ENCODE measurements around the gene NOTUM. TPM values are rescaled to one million over a fixed set of nuclear protein-coding genes. Genes with fewer than 3 reads are reported as not detected.

The NOTUM gene
- total RNA-seq, 1 donor from 2014 or later = 1.7 TPM

GRCh38 chr17:81932333-81932983, 28.5 kb downstream of the NOTUM start:
- peaks cover 5% of the 10 kb centered on the region for H3K4me1 Mint-ChIP-seq (ENCODE audit: low read depth, unreplicated experiment)
- peaks cover 10% of the 10 kb centered on the region for H3K36me3 Mint-ChIP-seq (ENCODE audit: low read depth, unreplicated experiment)
- Histone ChIP-seq H3K9me3 (ENCODE audit: insufficient read depth, low read depth, low read length) (no peaks in the 10 kb centered on the region), H4K20me1 (ENCODE audit: insufficient read depth, low read length) (peaks cover 37% of the 10 kb centered on the region), H3K4me1 (ENCODE audit: insufficient read depth, low read length) (peaks cover 15% of the 10 kb centered on the region), H2AFZ (ENCODE audit: low read depth, low read length) (no peak overlapping the region), H3K9ac (ENCODE audit: low read length) (no peak overlapping the region), H3K27me3 (ENCODE audit: insufficient read depth, low read length) (no peaks in the 10 kb centered on the region), H3K36me3 (ENCODE audit: insufficient read depth, low read length) (no peaks in the 10 kb centered on the region), H3K4me3 (ENCODE audit: insufficient read depth, low read depth, low read length) (no peak overlapping the region), H3K79me2 (ENCODE audit: insufficient read depth, low read length) (peaks cover 20% of the 10 kb centered on the region), H3K27ac (ENCODE audit: low read depth, low read length) (no peak overlapping the region), H3K4me2 (ENCODE audit: low read length) (no peak overlapping the region)
- H3K4me3 Mint-ChIP-seq (ENCODE audit: unreplicated experiment) = no peak overlapping the region
- DNase-seq (ENCODE audit: low read depth) (no peak), FAIRE-seq (no peak)
- no peaks in the 10 kb centered on the region for H3K9me3 Mint-ChIP-seq (ENCODE audit: unreplicated experiment)
- H3K27ac Mint-ChIP-seq (ENCODE audit: unreplicated experiment) = no peak overlapping the region
- H3K27me3 Mint-ChIP-seq (ENCODE audit: low read depth, unreplicated experiment) = no peaks in the 10 kb centered on the region
- TF ChIP-seq EZH2 (IDR thresholded peaks at IDR 0.05; ENCODE audit: insufficient read depth, low read length) = no peak
- no peak for TF ChIP-seq CTCF (IDR thresholded peaks at IDR 0.05; ENCODE audit: insufficient read depth, low read depth, low read length)

- Mint-ChIP-seq H3K9me3 (ENCODE audit: unreplicated experiment) (no peaks in the 10 kb centered on the region), H3K4me3 (ENCODE audit: unreplicated experiment) (no peak overlapping the region), H3K36me3 (ENCODE audit: low read depth, unreplicated experiment) (peaks cover 10% of the 10 kb centered on the region), H3K4me1 (ENCODE audit: low read depth, unreplicated experiment) (peaks cover 5% of the 10 kb centered on the region), H3K27me3 (ENCODE audit: low read depth, unreplicated experiment) (no peaks in the 10 kb centered on the region), H3K27ac (ENCODE audit: unreplicated experiment) (no peak overlapping the region)
- Histone ChIP-seq H3K4me2 (ENCODE audit: low read length) (no peak overlapping the region), H3K4me1 (ENCODE audit: insufficient read depth, low read length) (peaks cover 13% of the 10 kb centered on the region), H3K27me3 (ENCODE audit: insufficient read depth, low read length) (no peaks in the 10 kb centered on the region), H3K9me3 (ENCODE audit: insufficient read depth, low read depth, low read length) (no peaks in the 10 kb centered on the region), H3K36me3 (ENCODE audit: insufficient read depth, low read length) (no peaks in the 10 kb centered on the region), H3K9ac (ENCODE audit: low read length) (no peak overlapping the region), H2AFZ (ENCODE audit: low read depth, low read length) (no peak overlapping the region), H3K4me3 (ENCODE audit: insufficient read depth, low read depth, low read length) (no peak overlapping the region), H4K20me1 (ENCODE audit: insufficient read depth, low read length) (peaks cover 37% of the 10 kb centered on the region), H3K79me2 (ENCODE audit: insufficient read depth, low read length) (peaks cover 23% of the 10 kb centered on the region), H3K27ac (ENCODE audit: low read depth, low read length) (no peak overlapping the region)
- no peak for FAIRE-seq
- no peak for TF ChIP-seq CTCF (IDR thresholded peaks at IDR 0.05; ENCODE audit: insufficient read depth, low read depth, low read length)
- TF ChIP-seq EZH2 (IDR thresholded peaks at IDR 0.05; ENCODE audit: insufficient read depth, low read length) = no peak
- no peak for DNase-seq (ENCODE audit: low read depth)
These were observed 29.2 kb downstream of the NOTUM start for GRCh38 chr17:81931557-81932332.

GRCh38 chr17:81931189-81931556, 29.8 kb downstream of the NOTUM start:
- H3K4me3 Mint-ChIP-seq (ENCODE audit: unreplicated experiment) = peak overlapping the region; percentile 45
- no peak for DNase-seq (ENCODE audit: low read depth)
- H3K4me1 Mint-ChIP-seq (ENCODE audit: low read depth, unreplicated experiment) = peaks cover 8% of the 10 kb centered on the region
- Histone ChIP-seq H3K9ac (ENCODE audit: low read length) (no peak overlapping the region), H3K36me3 (ENCODE audit: insufficient read depth, low read length) (no peaks in the 10 kb centered on the region), H3K9me3 (ENCODE audit: insufficient read depth, low read depth, low read length) (no peaks in the 10 kb centered on the region), H2AFZ (ENCODE audit: low read depth, low read length) (no peak overlapping the region), H3K79me2 (ENCODE audit: insufficient read depth, low read length) (peaks cover 24% of the 10 kb centered on the region), H3K4me1 (ENCODE audit: insufficient read depth, low read length) (peaks cover 12% of the 10 kb centered on the region), H3K4me2 (ENCODE audit: low read length) (no peak overlapping the region), H3K4me3 (ENCODE audit: insufficient read depth, low read depth, low read length) (no peak overlapping the region), H3K27ac (ENCODE audit: low read depth, low read length) (no peak overlapping the region), H4K20me1 (ENCODE audit: insufficient read depth, low read length) (peaks cover 41% of the 10 kb centered on the region), H3K27me3 (ENCODE audit: insufficient read depth, low read length) (no peaks in the 10 kb centered on the region)
- FAIRE-seq = no peak
- no peak for TF ChIP-seq EZH2 (IDR thresholded peaks at IDR 0.05; ENCODE audit: insufficient read depth, low read length)
- no peak for TF ChIP-seq CTCF (IDR thresholded peaks at IDR 0.05; ENCODE audit: insufficient read depth, low read depth, low read length)
- no peak overlapping the region for H3K27ac Mint-ChIP-seq (ENCODE audit: unreplicated experiment)
- no peaks in the 10 kb centered on the region for H3K27me3 Mint-ChIP-seq (ENCODE audit: low read depth, unreplicated experiment)
- H3K36me3 Mint-ChIP-seq (ENCODE audit: low read depth, unreplicated experiment) = peaks cover 10% of the 10 kb centered on the region
- H3K9me3 Mint-ChIP-seq (ENCODE audit: unreplicated experiment) = no peaks in the 10 kb centered on the region
